Measurements from ENCODE around the gene PLCG2.

GRCh38 chr16:81852347-81852746, 73.3 kb downstream of the PLCG2 start:
- TF ChIP-seq TSHZ2 (CRISPR knock-in tag; IDR thresholded peaks at IDR 0.05) (no peak), CSRNP3 (CRISPR knock-in tag; IDR thresholded peaks at IDR 0.05) (no peak), ZFP3 (CRISPR knock-in tag; IDR thresholded peaks at IDR 0.05) (no peak), PATZ1 (CRISPR knock-in tag; IDR thresholded peaks at IDR 0.05; ENCODE audit: borderline replicate concordance) (no peak), CSDC2 (CRISPR knock-in tag; IDR thresholded peaks at IDR 0.05) (no peak), ARNTL (CRISPR knock-in tag; IDR thresholded peaks at IDR 0.05; ENCODE audit: borderline replicate concordance, low read depth) (no peak), BACH2 (CRISPR knock-in tag; IDR thresholded peaks at IDR 0.05; ENCODE audit: borderline replicate concordance) (no peak), ZC3H10 (CRISPR knock-in tag; IDR thresholded peaks at IDR 0.05) (no peak), GLIS3 (CRISPR knock-in tag; IDR thresholded peaks at IDR 0.05) (no peak), CREB5 (CRISPR knock-in tag; IDR thresholded peaks at IDR 0.05; ENCODE audit: low read depth) (no peak), POU6F1 (CRISPR knock-in tag; IDR thresholded peaks at IDR 0.05; ENCODE audit: borderline replicate concordance, low read depth) (no peak), ISL1 (CRISPR knock-in tag; IDR thresholded peaks at IDR 0.05) (no peak)
